Gastrocnemius medialis (tissue), 4 donors: ENCODE results near the gene GRIP2.

Source experiments
- CTCF ChIP-seq, 5 experiments: fragments of 450-650 bp in 3 of 5; fragments of 200-600 bp in 2 of 5; sonication (generic) in 2 of 5; IDR thresholded peaks in 4 of 5; conservative IDR thresholded peaks in 1 of 5; 1 replicate in 4 of 5; 2 replicates in 1 of 5; pipeline ENCODE4 v1.5.1; 2016 to 2019; ENCODE audit warnings: antibody characterized with exemption in 5 of 5, mild to moderate bottlenecking in 3 of 5, moderate library complexity in 3 of 5
- POLR2A ChIP-seq, 2 donors: fragments of 450-650 bp; IDR thresholded peaks; one replicate each; pipeline ENCODE4 v1.6.1; 2017; ENCODE audit warnings: antibody characterized with exemption in 2 of 2, mild to moderate bottlenecking in 2 of 2, moderate library complexity in 2 of 2

GRCh38 chr3:14586611-14587010, 46.5 kb upstream of the GRIP2 start:
- TF ChIP-seq CTCF (IDR thresholded peaks at IDR 0.05 in 4 of 5, conservative IDR thresholded peaks at IDR 0.05 in 1 of 5) = no peak
- no peak for TF ChIP-seq POLR2A (IDR thresholded peaks at IDR 0.05)
